ENCODE results near the gene UBALD2. TPM values are rescaled to one million over a fixed set of nuclear protein-coding genes. Genes with fewer than 3 reads are reported as not detected.

Gene UBALD2
- total and polyA plus RNA-seq, 7 donors, result 55.2 to 414 (median 135) TPM

- H3K4me1 ChIP-seq, result peaks cover 64% of the 10 kb centered on the region
- H3K27ac ChIP-seq, result peak overlapping the region; percentile 94
- H3K27me3 ChIP-seq (ENCODE audit: insufficient read depth in 3 of 3, low read length in 2 of 3), result no peaks in the 10 kb centered on the region
- peak overlapping the region; percentile 47 for H3K4me3 ChIP-seq
- no peak for TF ChIP-seq CTCF (IDR thresholded peaks at IDR 0.05)
- peaks cover 5 to 11% of the 10 kb centered on the region in 2 donors for H3K36me3 ChIP-seq (ENCODE audit: insufficient read depth in 1 of 2, low read depth in 1 of 2)
- peak; percentile 1 to 7 (median 2) for ATAC-seq
- H3K9me3 ChIP-seq, result no peaks in the 10 kb centered on the region
- intact Hi-C loops (cut with DNase I), result loop anchor here in 1 of 2 donors (5.0 kb wide), 1 partner anchor 80 kb away; no protein-coding TSS in a partner anchor
- peak; percentile 34 to 74 for DNase-seq
- 20 to 31% (median 21%) methylated on average over 33 to 38 of the region's 38 CpGs for WGBS, 3 donors
Observed at GRCh38 chr17:76271669-76272540, 6.8 kb downstream of the UBALD2 start.

- TF ChIP-seq CTCF (IDR thresholded peaks at IDR 0.05), result no peak
- peaks cover 5 to 9% of the 10 kb centered on the region in 2 donors for H3K36me3 ChIP-seq (ENCODE audit: insufficient read depth in 1 of 2, low read depth in 1 of 2)
- intact Hi-C loops (cut with DNase I), result loop anchor here in 1 of 2 donors (5.0 kb wide), 1 partner anchor 80 kb away; no protein-coding TSS in a partner anchor
- H3K27me3 ChIP-seq (ENCODE audit: insufficient read depth in 3 of 3, low read length in 2 of 3), result no peaks in the 10 kb centered on the region
- peak overlapping the region; percentile 47 for H3K4me3 ChIP-seq
- no peaks in the 10 kb centered on the region for H3K9me3 ChIP-seq
- DNase-seq (no peak), ATAC-seq (peak; percentile 2 to 16 (median 8))
- H3K4me1 ChIP-seq, result peaks cover 57% of the 10 kb centered on the region
- H3K27ac ChIP-seq, result peak overlapping the region; percentile 94
- 54 to 69% (median 57%) methylated on average over 18 to 19 of the region's 19 CpGs for WGBS, 3 donors
Observed at GRCh38 chr17:76272541-76273444, 7.6 kb downstream of the UBALD2 start.

GRCh38 chr17:76273445-76274111, 8.4 kb downstream of the UBALD2 start:
- Histone ChIP-seq H3K4me1 (peaks cover 49% of the 10 kb centered on the region), H3K9me3 (no peaks in the 10 kb centered on the region), H3K4me3 (no peak overlapping the region), H3K27ac (peak overlapping the region; percentile 94), H3K27me3 (ENCODE audit: insufficient read depth in 3 of 3, low read length in 2 of 3) (no peaks in the 10 kb centered on the region), H3K36me3 (ENCODE audit: insufficient read depth in 1 of 2, low read depth in 1 of 2) (peaks cover 5 to 7% of the 10 kb centered on the region in 2 donors)
- DNase-seq (no peak), ATAC-seq (peak in 1 of 4 donors; percentile 1)
- no peak for TF ChIP-seq CTCF (IDR thresholded peaks at IDR 0.05)
- WGBS, 3 donors, result 69 to 81% (median 70%) methylated on average over 25 to 26 of the region's 26 CpGs
- intact Hi-C loops (cut with DNase I), result loop anchor here in 1 of 2 donors (5.0 kb wide), 1 partner anchor 81 kb away; no protein-coding TSS in a partner anchor
